ENCODE results near the gene TFPI.

DNA sequence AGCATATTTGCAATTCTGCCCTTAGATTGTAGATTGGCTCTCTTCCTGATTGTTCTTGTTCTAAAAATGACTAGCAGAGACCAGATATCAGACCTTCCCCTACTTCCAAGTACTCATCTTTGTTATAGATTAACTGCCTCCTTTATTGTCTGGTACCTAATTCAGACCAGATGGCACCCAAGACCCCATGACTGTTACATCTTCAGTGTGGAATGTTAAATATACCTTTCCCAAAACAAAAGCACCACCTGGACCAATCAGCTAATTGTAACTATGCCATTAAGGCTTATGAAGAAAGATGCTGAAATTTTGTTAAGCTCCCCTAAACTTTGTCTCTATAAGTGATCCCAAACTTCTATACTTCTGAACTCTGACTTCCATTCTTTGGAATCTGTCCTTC is 12.0 kb upstream of the TFPI start:
- TF ChIP-seq, protein P1, sequence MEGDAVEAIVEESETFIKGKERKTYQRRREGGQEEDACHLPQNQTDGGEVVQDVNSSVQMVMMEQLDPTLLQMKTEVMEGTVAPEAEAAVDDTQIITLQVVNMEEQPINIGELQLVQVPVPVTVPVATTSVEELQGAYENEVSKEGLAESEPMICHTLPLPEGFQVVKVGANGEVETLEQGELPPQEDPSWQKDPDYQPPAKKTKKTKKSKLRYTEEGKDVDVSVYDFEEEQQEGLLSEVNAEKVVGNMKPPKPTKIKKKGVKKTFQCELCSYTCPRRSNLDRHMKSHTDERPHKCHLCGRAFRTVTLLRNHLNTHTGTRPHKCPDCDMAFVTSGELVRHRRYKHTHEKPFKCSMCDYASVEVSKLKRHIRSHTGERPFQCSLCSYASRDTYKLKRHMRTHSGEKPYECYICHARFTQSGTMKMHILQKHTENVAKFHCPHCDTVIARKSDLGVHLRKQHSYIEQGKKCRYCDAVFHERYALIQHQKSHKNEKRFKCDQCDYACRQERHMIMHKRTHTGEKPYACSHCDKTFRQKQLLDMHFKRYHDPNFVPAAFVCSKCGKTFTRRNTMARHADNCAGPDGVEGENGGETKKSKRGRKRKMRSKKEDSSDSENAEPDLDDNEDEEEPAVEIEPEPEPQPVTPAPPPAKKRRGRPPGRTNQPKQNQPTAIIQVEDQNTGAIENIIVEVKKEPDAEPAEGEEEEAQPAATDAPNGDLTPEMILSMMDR (IDR thresholded peaks at IDR 0.05), result no peak
- TF ChIP-seq POLR2A (IDR thresholded peaks at IDR 0.05), result no peak
